ENCODE data around the gene MON2. TPM values are rescaled to one million over a fixed set of nuclear protein-coding genes. Genes with fewer than 3 reads are reported as not detected.
"Not testable (repeated sequence)": the region's sequence is repeated elsewhere in the genome, so short reads cannot be mapped to it uniquely, and the experiment has no call there.

MON2 gene
- total RNA-seq, 4 donors from 2014 or later, result 23.5 to 75.8 (median 40.6) TPM

- Histone ChIP-seq H3K4me3 (no peak overlapping the region), H3K9me3 (no peaks in the 10 kb centered on the region), H3K36me3 (peaks cover 4 to 84% of the 10 kb centered on the region in 2 donors), H3K27ac (no peak overlapping the region), H3K27me3 (no peaks in the 10 kb centered on the region), H3K4me1 (peaks cover 0 to under 1% (median 0%) of the 10 kb centered on the region in 3 donors)
- TF ChIP-seq POLR2A (IDR thresholded peaks at IDR 0.05) (no peak), CTCF (IDR thresholded peaks at IDR 0.05) (no peak), POLR2AphosphoS5 (IDR thresholded peaks at IDR 0.05) (no peak), EP300 (IDR thresholded peaks at IDR 0.05) (no peak)
- ATAC-seq, result no peak
- 94% methylated on average over 5 of the region's 5 CpGs; no CpG with 5 or more reads in 1 of the 2 donors for WGBS, 2 donors (ENCODE audit: low coverage in 1 of 2)
These were observed 76.7 kb downstream of the MON2 start for GRCh38 chr12:62543324-62543723.

GRCh38 chr12:62543741-62544140 lies 77.1 kb downstream of the MON2 start:
- no peak overlapping the region for H3K27ac ChIP-seq
- H3K4me3 ChIP-seq, result no peak overlapping the region
- H3K4me1 ChIP-seq, result no peaks in the 10 kb centered on the region
- H3K36me3 ChIP-seq, result peaks cover 4 to 85% of the 10 kb centered on the region in 2 donors
- no peaks in the 10 kb centered on the region for H3K27me3 ChIP-seq
- ATAC-seq, result no peak
- TF ChIP-seq POLR2AphosphoS5 (IDR thresholded peaks at IDR 0.05) (no peak), EP300 (IDR thresholded peaks at IDR 0.05) (no peak)
- no peaks in the 10 kb centered on the region for H3K9me3 ChIP-seq
- 67 to 80% methylated on average over 2 of the region's 3 CpGs for WGBS, 2 donors (ENCODE audit: low coverage in 1 of 2)

GRCh38 chr12:62552906-62553556 lies 86.4 kb downstream of the MON2 start:
- Histone ChIP-seq H3K27ac (no peak overlapping the region), H3K4me1 (no peaks in the 10 kb centered on the region), H3K4me3 (no peak overlapping the region), H3K36me3 (peaks cover 2 to 94% of the 10 kb centered on the region in 2 donors), H3K27me3 (no peaks in the 10 kb centered on the region), H3K9me3 (no peaks in the 10 kb centered on the region)
- 90 to 96% methylated on average over 5 of the region's 5 CpGs for WGBS, 2 donors (ENCODE audit: low coverage in 1 of 2)
- no peak for ATAC-seq
- TF ChIP-seq POLR2AphosphoS5 (IDR thresholded peaks at IDR 0.05) (no peak), POLR2A (IDR thresholded peaks at IDR 0.05) (no peak), CTCF (IDR thresholded peaks at IDR 0.05) (no peak), EP300 (IDR thresholded peaks at IDR 0.05) (no peak)

- peaks cover 0 to 73% of the 10 kb centered on the region in 2 donors for H3K36me3 ChIP-seq
- not testable (repeated sequence) for H3K4me1 ChIP-seq, H3K27ac ChIP-seq, H3K27me3 ChIP-seq, H3K9me3 ChIP-seq, ATAC-seq, H3K4me3 ChIP-seq
- 100% methylated on average over 1 of the region's 1 CpG for WGBS, 2 donors (ENCODE audit: low coverage in 1 of 2)
These were observed 92.7 kb downstream of the MON2 start for GRCh38 chr12:62559366-62559765.

GRCh38 chr12:62562846-62563245 lies 96.2 kb downstream of the MON2 start:
- H3K27me3 ChIP-seq, result no peaks in the 10 kb centered on the region
- no peak overlapping the region for H3K27ac ChIP-seq
- H3K4me1 ChIP-seq, result no peaks in the 10 kb centered on the region
- no peaks in the 10 kb centered on the region for H3K9me3 ChIP-seq
- peaks cover 0 to 69% of the 10 kb centered on the region in 2 donors for H3K36me3 ChIP-seq
- ATAC-seq, result no peak
- H3K4me3 ChIP-seq, result no peak overlapping the region
- TF ChIP-seq EP300 (IDR thresholded peaks at IDR 0.05) (no peak), POLR2AphosphoS5 (IDR thresholded peaks at IDR 0.05) (no peak), POLR2A (IDR thresholded peaks at IDR 0.05) (no peak), CTCF (IDR thresholded peaks at IDR 0.05) (no peak)
- 100% methylated on average over 1 of the region's 2 CpGs; no CpG with 5 or more reads in 1 of the 2 donors for WGBS, 2 donors (ENCODE audit: low coverage in 1 of 2)

- Histone ChIP-seq H3K4me3 (no peak overlapping the region), H3K27me3 (no peaks in the 10 kb centered on the region), H3K27ac (no peak overlapping the region), H3K36me3 (peaks cover 0 to 38% of the 10 kb centered on the region in 2 donors), H3K4me1 (no peaks in the 10 kb centered on the region), H3K9me3 (no peaks in the 10 kb centered on the region)
- TF ChIP-seq CTCF (IDR thresholded peaks at IDR 0.05) (no peak), POLR2AphosphoS5 (IDR thresholded peaks at IDR 0.05) (no peak), POLR2A (IDR thresholded peaks at IDR 0.05) (no peak), EP300 (IDR thresholded peaks at IDR 0.05) (no peak)
- no peak for ATAC-seq
These were observed 108.4 kb downstream of the MON2 start for GRCh38 chr12:62575036-62575435.
